BJ (cell line): ENCODE measurements around the gene HOXB3. TPM values are rescaled to one million over a fixed set of nuclear protein-coding genes. Genes with fewer than 3 reads are reported as not detected.

Source experiments
- CTCF ChIA-PET: fragments of 350-600 bp; formaldehyde crosslinking; extraction: SDS; loops from one replicate; lab custom pipeline; 2021; ENCODE audit warnings: antibody characterized with exemption, inconsistent platforms; lab: Yijun Ruan, JAX
- POLR2A ChIA-PET: fragments of 300-600 bp; sonication (Branson Sonifier 250); formaldehyde crosslinking; extraction: SDS; loops from one replicate; lab custom pipeline; 2021; ENCODE audit warnings: antibody characterized with exemption; lab: Charles Lee
- DNase-seq: peaks from one replicate; pipeline ENCODE4 v3.0.0-alpha.2; 2011; ENCODE audit warnings: low read depth
- H3K27me3 ChIP-seq: 2 replicates; pipeline ENCODE4 v1.6.0; 2011; ENCODE audit warnings: low read length; ENCODE audit not compliant: control insufficient read depth, insufficient read depth
- H3K36me3 ChIP-seq: 2 replicates; pipeline ENCODE4 v1.5.1; 2011; ENCODE audit warnings: low read length; ENCODE audit not compliant: control insufficient read depth, insufficient read depth
- H3K4me3 ChIP-seq: 2 replicates; pipeline ENCODE4 v1.5.1; 2011; ENCODE audit warnings: low read depth, mild to moderate bottlenecking, control low read depth, low read length
- polyA plus RNA-seq: library from polyadenylated mRNA; depleted of rRNA; stranded (reverse); fragments of >200 nt; gene quantifications from 2 replicates; pipeline ENCODE4 v1.2.3, GENCODE V29; 2011
- TF ChIP-seq, protein P1 (sequence below): IDR thresholded peaks from 2 replicates; pipeline ENCODE4 v1.5.1; 2011; ENCODE audit warnings: low read depth, mild to moderate bottlenecking, control low read depth, inconsistent platforms, low read length, moderate library complexity; ENCODE audit not compliant: insufficient read depth

Gene HOXB3
- polyA plus RNA-seq, 1 experiment = not detected

DNA sequence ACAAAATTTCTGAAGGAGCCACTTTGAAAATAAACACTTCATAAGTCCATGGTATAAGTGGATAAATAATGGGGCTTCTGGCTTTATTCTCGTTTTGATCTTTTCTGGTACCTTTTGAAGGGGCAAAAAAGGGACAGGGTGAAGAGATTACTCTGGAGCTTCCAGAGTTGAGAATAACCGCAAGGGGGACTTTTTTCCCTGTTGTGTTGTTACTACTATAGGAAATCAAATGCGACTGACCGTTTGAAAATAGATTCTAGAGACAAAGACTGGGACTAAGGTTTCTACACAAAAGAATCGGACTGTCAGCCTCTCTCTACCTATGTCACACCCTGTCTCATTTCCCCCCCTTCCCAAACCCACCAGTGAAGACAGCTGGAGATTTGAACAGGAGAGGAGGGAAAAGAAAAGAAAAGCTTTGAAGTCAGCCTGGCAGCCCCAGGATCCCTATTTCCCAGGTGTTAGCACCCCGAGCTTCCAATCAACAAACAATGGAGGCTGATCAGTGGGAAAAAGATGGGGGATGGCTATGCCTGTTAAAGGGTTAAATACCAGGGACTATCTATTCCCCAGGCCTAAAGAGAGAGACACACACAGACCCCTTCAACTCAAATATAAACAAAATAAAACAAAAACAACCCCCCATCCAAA, 20.2 kb downstream of the HOXB3 start:
- no peak overlapping the region for H3K4me3 ChIP-seq
- H3K36me3 ChIP-seq = no peaks in the 10 kb centered on the region
- DNase-seq = no peak
- POLR2A ChIA-PET = no interaction called here
- CTCF ChIA-PET = interaction anchor here (1.2 to 1.5 kb wide), 3 partner anchors 17 to 77 kb away, joined by 3 to 4 read pairs (median 4); no protein-coding TSS in a partner anchor
- TF ChIP-seq, protein P1, sequence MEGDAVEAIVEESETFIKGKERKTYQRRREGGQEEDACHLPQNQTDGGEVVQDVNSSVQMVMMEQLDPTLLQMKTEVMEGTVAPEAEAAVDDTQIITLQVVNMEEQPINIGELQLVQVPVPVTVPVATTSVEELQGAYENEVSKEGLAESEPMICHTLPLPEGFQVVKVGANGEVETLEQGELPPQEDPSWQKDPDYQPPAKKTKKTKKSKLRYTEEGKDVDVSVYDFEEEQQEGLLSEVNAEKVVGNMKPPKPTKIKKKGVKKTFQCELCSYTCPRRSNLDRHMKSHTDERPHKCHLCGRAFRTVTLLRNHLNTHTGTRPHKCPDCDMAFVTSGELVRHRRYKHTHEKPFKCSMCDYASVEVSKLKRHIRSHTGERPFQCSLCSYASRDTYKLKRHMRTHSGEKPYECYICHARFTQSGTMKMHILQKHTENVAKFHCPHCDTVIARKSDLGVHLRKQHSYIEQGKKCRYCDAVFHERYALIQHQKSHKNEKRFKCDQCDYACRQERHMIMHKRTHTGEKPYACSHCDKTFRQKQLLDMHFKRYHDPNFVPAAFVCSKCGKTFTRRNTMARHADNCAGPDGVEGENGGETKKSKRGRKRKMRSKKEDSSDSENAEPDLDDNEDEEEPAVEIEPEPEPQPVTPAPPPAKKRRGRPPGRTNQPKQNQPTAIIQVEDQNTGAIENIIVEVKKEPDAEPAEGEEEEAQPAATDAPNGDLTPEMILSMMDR = no peak
- H3K27me3 ChIP-seq = peaks cover 84% of the 10 kb centered on the region

DNA sequence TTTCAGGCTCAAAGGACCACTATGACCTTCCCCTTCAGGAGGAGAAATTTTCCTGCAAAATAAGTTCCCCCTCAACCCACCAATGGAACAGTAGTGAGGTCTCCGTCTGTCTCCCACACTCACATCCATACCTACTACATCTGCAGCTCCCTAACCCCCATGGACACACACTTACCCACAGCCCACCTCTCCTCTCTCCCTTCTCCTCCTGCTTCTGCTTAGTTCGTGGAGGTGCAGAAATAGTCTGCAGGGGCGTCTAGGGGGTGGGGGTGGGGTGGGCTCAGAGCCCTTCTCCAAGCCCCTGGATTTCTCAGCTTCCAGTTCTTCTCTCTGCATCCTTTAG, 20.8 kb downstream of the HOXB3 start:
- no peak overlapping the region for H3K4me3 ChIP-seq
- no peak for DNase-seq
- no peaks in the 10 kb centered on the region for H3K36me3 ChIP-seq
- TF ChIP-seq, protein P1 = no peak
- CTCF ChIA-PET = interaction anchor here (1.2 to 1.6 kb wide), 3 partner anchors 41 to 76 kb away, joined by 4 read pairs; no protein-coding TSS in a partner anchor
- POLR2A ChIA-PET = no interaction called here
- H3K27me3 ChIP-seq = peaks cover 83% of the 10 kb centered on the region

DNA sequence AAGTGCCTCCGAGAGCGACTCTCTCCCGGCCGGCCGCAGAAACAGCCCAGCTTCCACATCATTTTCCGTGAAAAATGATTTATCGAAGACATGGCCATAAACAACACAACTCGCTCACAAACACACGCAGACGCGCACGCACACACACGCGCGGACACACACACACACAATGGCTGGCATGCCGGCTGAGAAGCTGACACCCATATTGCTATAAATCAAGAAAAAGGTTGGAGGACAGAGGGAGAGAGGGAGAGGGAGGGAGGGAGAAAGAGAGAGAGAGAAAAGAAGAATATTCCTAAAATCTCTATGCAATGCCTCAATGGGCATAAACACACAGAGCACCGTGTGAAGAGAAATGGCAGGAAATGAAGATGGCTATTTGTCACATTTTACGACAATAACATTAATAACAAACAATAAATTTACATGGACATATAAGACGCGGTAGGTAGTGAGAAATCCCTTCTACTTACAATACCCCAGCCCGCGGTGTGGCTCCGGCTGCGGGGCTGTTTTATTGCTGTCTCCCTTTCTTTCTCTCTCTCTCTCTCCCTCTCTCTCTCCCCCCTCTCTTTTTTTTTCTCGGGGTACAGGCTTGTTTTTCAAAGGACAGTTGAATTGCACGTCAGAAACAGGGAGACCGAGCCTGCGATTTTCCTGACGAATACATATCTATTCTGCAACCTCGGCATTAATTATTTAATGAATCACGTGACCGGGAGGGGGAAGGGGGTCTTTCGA, 21.4 kb downstream of the HOXB3 start:
- ChIA-PET POLR2A (interaction anchor here (0.5 kb wide), 1 partner anchor 324 kb away, joined by 3 read pairs; no protein-coding TSS in a partner anchor), CTCF (interaction anchor here (0.6 to 1.6 kb wide), 3 partner anchors 15 to 68 kb away, joined by 3 to 4 read pairs (median 4); no protein-coding TSS in a partner anchor)
- TF ChIP-seq, protein P1 = no peak
- Histone ChIP-seq H3K36me3 (no peaks in the 10 kb centered on the region), H3K27me3 (peaks cover 83% of the 10 kb centered on the region), H3K4me3 (no peak overlapping the region)
- no peak for DNase-seq

DNA sequence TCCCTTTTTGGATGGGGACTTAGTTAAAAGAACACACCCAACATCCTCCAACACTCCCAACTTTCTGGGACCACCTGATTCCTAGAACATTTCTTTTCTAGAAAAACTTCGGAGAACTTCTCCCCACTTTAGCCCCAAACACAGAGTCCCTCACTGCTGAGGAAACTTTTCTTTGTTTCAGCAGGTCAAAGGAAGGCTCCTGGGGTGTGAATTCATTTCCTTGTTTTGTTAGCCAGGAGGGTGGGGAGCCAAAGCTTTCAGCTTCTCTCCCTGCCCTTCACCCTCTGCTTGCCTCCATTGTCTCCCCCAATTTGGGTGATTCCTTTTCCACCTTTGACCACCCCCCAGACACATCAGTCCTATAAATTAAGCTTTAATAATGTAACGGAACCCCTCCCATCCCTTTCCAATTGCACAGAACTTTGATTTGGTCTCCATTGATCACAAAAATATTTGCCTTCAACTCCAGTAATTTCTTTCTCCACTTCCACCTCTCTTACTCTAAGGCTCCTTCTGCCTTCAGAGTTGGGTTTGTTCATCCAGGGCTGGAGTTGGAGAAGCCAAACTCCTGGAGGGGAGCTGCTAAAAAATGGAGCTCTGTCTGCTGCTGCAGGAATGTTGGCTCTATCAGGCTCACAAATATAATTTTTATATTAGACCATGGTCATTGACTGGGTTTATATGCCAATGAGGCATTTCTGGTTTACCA, 22.2 kb downstream of the HOXB3 start:
- no peak for DNase-seq
- POLR2A ChIA-PET = interaction anchor here (0.5 kb wide), 1 partner anchor 323 kb away, joined by 3 read pairs; no protein-coding TSS in a partner anchor
- CTCF ChIA-PET = interaction anchor here (1.3 to 1.6 kb wide), 2 partner anchors 69 to 221 kb away, joined by 3 to 4 read pairs; no protein-coding TSS in a partner anchor
- Histone ChIP-seq H3K27me3 (peaks cover 84% of the 10 kb centered on the region), H3K36me3 (no peaks in the 10 kb centered on the region), H3K4me3 (no peak overlapping the region)
- TF ChIP-seq, protein P1 = no peak
